ENCODE data around the gene MKNK2. TPM values are rescaled to one million over a fixed set of nuclear protein-coding genes. Genes with fewer than 3 reads are reported as not detected.

Gene MKNK2
- total RNA-seq, 1 experiment from 2014 or later: 271 TPM

DNA sequence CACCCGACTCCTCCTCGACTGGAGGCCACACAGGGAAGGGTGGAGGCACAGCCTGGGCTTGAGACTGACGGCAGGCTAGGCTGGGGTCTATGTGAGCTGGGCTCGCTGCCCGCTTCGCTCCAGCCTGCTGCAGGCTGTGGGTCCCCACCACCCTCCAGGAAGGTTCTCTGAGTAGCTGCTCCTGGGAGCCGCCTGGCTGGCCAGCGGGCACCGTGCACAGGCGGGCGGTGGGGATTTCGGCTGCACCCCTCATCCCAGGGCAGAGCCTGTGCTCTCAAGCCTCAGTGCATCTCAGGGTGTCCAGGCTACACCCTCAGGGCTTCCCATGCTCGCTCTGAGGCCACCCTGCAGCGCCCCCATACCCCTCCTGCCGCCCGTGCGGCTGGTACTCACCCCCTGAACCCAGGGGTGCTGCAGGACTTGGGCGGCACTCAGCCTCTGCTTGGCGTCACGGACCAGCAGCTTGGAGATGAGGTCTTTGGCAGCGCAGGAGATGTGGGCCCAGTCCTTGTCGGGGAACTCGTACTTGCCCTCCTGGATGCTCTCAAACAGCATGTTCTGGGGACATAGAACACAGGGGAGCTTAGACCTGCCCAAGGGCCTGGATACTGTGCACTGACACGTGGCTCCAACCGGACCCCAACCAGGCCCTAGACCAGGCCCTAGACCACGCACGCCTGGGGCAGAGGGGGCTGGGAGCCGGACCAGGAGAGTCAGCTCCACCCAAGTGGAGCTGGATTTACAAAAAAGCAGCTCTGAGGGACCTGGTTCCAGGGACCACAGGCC is 10.2 kb downstream of the MKNK2 start:
- CTCF ChIA-PET: no interaction called here
- Histone ChIP-seq H3K4me3 (replicated peaks in 1 of 2; ENCODE audit: low read depth in 1 of 2, low read length in 2 of 2) (no peak overlapping the region), H3K27ac (ENCODE audit: low read depth, low read length) (peak overlapping the region; percentile 81), H3K36me3 (ENCODE audit: control insufficient read depth in 1 of 2, insufficient read depth in 2 of 2, low read length in 2 of 2) (peaks cover 17 to 32% of the 10 kb centered on the region in 2 experiments; a peak in 3 of 4 replicates), H3K4me2 (ENCODE audit: low read length) (peak overlapping the region; percentile 76; the same call in 1 of the 2 replicates), H3K27me3 (ENCODE audit: insufficient read depth, low read length) (no peaks in the 10 kb centered on the region), H3K4me1 (ENCODE audit: control insufficient read depth in 1 of 2, insufficient read depth in 2 of 2, low read length in 2 of 2) (peaks cover 17 to 45% of the 10 kb centered on the region in 2 experiments), H3K9me2 (ENCODE audit: insufficient read depth) (no peaks in the 10 kb centered on the region), H3K79me2 (ENCODE audit: insufficient read depth, low read length) (peaks cover 17% of the 10 kb centered on the region; the same call in 1 of the 2 replicates), H4K20me1 (ENCODE audit: insufficient read depth) (no peaks in the 10 kb centered on the region), H3K9ac (ENCODE audit: low read length) (peak overlapping the region; percentile 69), H3K9me3 (ENCODE audit: control insufficient read depth in 1 of 2, insufficient read depth in 1 of 2, low read depth in 1 of 2, low read length in 2 of 2) (peaks cover 0 to 4% of the 10 kb centered on the region in 2 experiments; a peak in 1 of 4 replicates), H2AFZ (ENCODE audit: low read depth, low read length, poor library complexity, severe bottlenecking) (no peak overlapping the region)
- POLR2A ChIA-PET: interaction anchor here (2.3 to 4.2 kb wide), 2 partner anchors 9 to 12 kb away, joined by 14 to 39 read pairs; no protein-coding TSS in a partner anchor
- intact Hi-C loops (cut with micrococcal nuclease): no loop called here
- RAD21 ChIA-PET (ENCODE audit: low non-redundant PET in 1 of 2, low total read pairs in 2 of 2, uncharacterized antibody in 2 of 2, unreplicated experiment in 2 of 2): no interaction called here
- DNase-seq (ENCODE audit: low read depth, low spot score): no peak
- TF ChIP-seq SP1 (IDR thresholded peaks at IDR 0.05; ENCODE audit: low read depth) (no peak), REST (IDR thresholded peaks at IDR 0.05; ENCODE audit: low read depth) (no peak), YY1 (IDR thresholded peaks at IDR 0.05; ENCODE audit: extremely low read depth, insufficient replicate concordance, low read depth, low read length) (no peak), CBX3 (IDR thresholded peaks at IDR 0.05; ENCODE audit: low read depth) (no peak), MAX (IDR thresholded peaks at IDR 0.05) (no peak), FOSL1 (IDR thresholded peaks at IDR 0.05; ENCODE audit: low read depth) (no peak), CEBPB (IDR thresholded peaks at IDR 0.05; ENCODE audit: low read depth) (no peak), TCF7L2 (IDR thresholded peaks at IDR 0.05; ENCODE audit: borderline replicate concordance, extremely low read depth, insufficient read depth, insufficient read length) (no peak), POLR2AphosphoS5 (IDR thresholded peaks at IDR 0.05; ENCODE audit: low read depth, low read length) (no peak), ZFX (IDR thresholded peaks at IDR 0.05) (no peak)
- TF ChIP-seq, protein P1, sequence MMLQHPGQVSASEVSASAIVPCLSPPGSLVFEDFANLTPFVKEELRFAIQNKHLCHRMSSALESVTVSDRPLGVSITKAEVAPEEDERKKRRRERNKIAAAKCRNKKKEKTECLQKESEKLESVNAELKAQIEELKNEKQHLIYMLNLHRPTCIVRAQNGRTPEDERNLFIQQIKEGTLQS (IDR thresholded peaks at IDR 0.05): no peak
- BruUV-seq (replicated peaks): no TSS peak
- no peak for ATAC-seq
